IMR-90 (cell line): ENCODE measurements around the gene LRRC4. TPM values are rescaled to one million over a fixed set of nuclear protein-coding genes. Genes with fewer than 3 reads are reported as not detected.

ENCODE experiments used
- ATAC-seq: fragments of 200-7000 bp; cut with Tn5 transposase; 2 replicates; pipeline ENCODE4 v1.9.1; 2020; ENCODE audit warnings: low read depth, mild to moderate bottlenecking, moderate library complexity
- BruUV-seq: library from RNA; stranded (reverse); fragments of 400-500 nt; replicated peaks from 2 replicates; lab custom pipeline; 2021; lab: Mats Ljungman, UMichigan
- CTCF ChIA-PET: fragments of 300-600 bp; formaldehyde crosslinking; extraction: SDS; loops from one replicate; lab custom pipeline; 2021; ENCODE audit warnings: antibody characterized with exemption; lab: Yijun Ruan, JAX
- POLR2A ChIA-PET: fragments of 300-600 bp; sonication (Branson Sonifier 250); formaldehyde crosslinking; loops from one replicate; lab custom pipeline; 2022; ENCODE audit warnings: antibody characterized with exemption; ENCODE audit not compliant: unreplicated experiment; lab: Charles Lee
- DNase-seq: peaks from one replicate; pipeline ENCODE4 v3.0.0; 2013
- H2AFZ ChIP-seq: replicated peaks from 2 replicates; pipeline ENCODE3; 2013; ENCODE audit warnings: low read length, mild to moderate bottlenecking; ENCODE audit not compliant: poor library complexity
- H2AK5ac ChIP-seq: 2 replicates; pipeline ENCODE4 v1.6.1; 2013; ENCODE audit warnings: low read depth, low read length, inconsistent platforms
- H2AK9ac ChIP-seq: replicated peaks from 2 replicates; pipeline ENCODE3; 2013; ENCODE audit warnings: mild to moderate bottlenecking, low read depth, low read length, moderate library complexity; ENCODE audit not compliant: poor library complexity
- H2BK120ac ChIP-seq: 2 replicates; pipeline ENCODE4 v1.6.1; 2013; ENCODE audit warnings: low read depth, low read length, inconsistent platforms
- H2BK15ac ChIP-seq: 3 replicates; pipeline ENCODE4 v1.6.1; 2013; ENCODE audit warnings: low read depth, low read length, inconsistent platforms
- H2BK20ac ChIP-seq: 2 replicates; pipeline ENCODE4 v1.6.1; 2013; ENCODE audit warnings: low read depth, mild to moderate bottlenecking, inconsistent platforms, low read length, moderate library complexity
- H2BK5ac ChIP-seq: 2 replicates; pipeline ENCODE4 v1.6.1; 2013; ENCODE audit warnings: mild to moderate bottlenecking, low read depth, low read length, inconsistent platforms; ENCODE audit not compliant: poor library complexity, severe bottlenecking
- H3K14ac ChIP-seq: replicated peaks from 2 replicates; pipeline ENCODE4 v1.6.1; 2013; ENCODE audit warnings: low read depth, low read length, inconsistent platforms
- H3K18ac ChIP-seq: 2 replicates; pipeline ENCODE4 v1.6.1; 2013; ENCODE audit warnings: low read depth, low read length, control low read depth
- H3K23ac ChIP-seq: 2 replicates; pipeline ENCODE4 v1.6.1; 2013; ENCODE audit warnings: low read depth, low read length, inconsistent platforms
- H3K27ac ChIP-seq: 2 replicates; pipeline ENCODE4 v1.5.1; 2013; ENCODE audit warnings: mild to moderate bottlenecking, control low read depth, low read length; ENCODE audit not compliant: insufficient read depth
- H3K27me3 ChIP-seq: 2 replicates; pipeline ENCODE4 v1.6.1; 2013; ENCODE audit warnings: low read length; ENCODE audit not compliant: control insufficient read depth, insufficient read depth
- H3K36me3 ChIP-seq: 2 replicates; pipeline ENCODE4 v1.6.1; 2013; ENCODE audit warnings: low read length, mixed read lengths; ENCODE audit not compliant: control insufficient read depth, insufficient read depth
- H3K4ac ChIP-seq: 2 replicates; pipeline ENCODE4 v1.6.1; 2013; ENCODE audit warnings: low read depth, low read length, inconsistent platforms
- H3K4me1 ChIP-seq: 2 replicates; pipeline ENCODE4 v1.6.1; 2013; ENCODE audit warnings: low read length, mixed read lengths; ENCODE audit not compliant: control insufficient read depth, insufficient read depth
- H3K4me2 ChIP-seq: 2 replicates; pipeline ENCODE4 v1.6.1; 2013; ENCODE audit warnings: low read depth, mild to moderate bottlenecking, control low read depth, low read length, moderate library complexity
- H3K4me3 ChIP-seq: 2 replicates; pipeline ENCODE4 v1.5.1; 2013; ENCODE audit warnings: low read depth, mild to moderate bottlenecking, control low read depth, low read length, moderate library complexity; ENCODE audit not compliant: insufficient read depth
- H3K56ac ChIP-seq: 2 replicates; pipeline ENCODE4 v1.6.1; 2013; ENCODE audit warnings: low read length, inconsistent platforms; ENCODE audit not compliant: insufficient read depth; ENCODE audit errors: extremely low read depth
- H3K79me1 ChIP-seq, 2 experiments: 2 replicates each; pipeline ENCODE4 v1.6.1; 2013; ENCODE audit warnings: low read length in 2 of 2, inconsistent platforms in 1 of 2, low read depth in 1 of 2
- H3K9ac ChIP-seq: 2 replicates; pipeline ENCODE4 v1.6.1; 2013; ENCODE audit warnings: low read depth, low read length, control low read depth
- H3K9me1 ChIP-seq: 2 replicates; pipeline ENCODE4 v1.6.1; 2013; ENCODE audit warnings: low read length, inconsistent platforms; ENCODE audit not compliant: insufficient read depth
- H3K9me3 ChIP-seq: 2 replicates; pipeline ENCODE4 v1.6.1; 2013; ENCODE audit warnings: low read length; ENCODE audit not compliant: control insufficient read depth, insufficient read depth
- H4K20me1 ChIP-seq: 2 replicates; pipeline ENCODE4 v1.6.1; 2013; ENCODE audit warnings: low read length, inconsistent platforms; ENCODE audit not compliant: insufficient read depth
- H4K5ac ChIP-seq: 2 replicates; pipeline ENCODE4 v1.6.1; 2013; ENCODE audit warnings: mild to moderate bottlenecking, low read depth, low read length, control low read depth
- H4K8ac ChIP-seq, 2 experiments: 2 replicates each; pipeline ENCODE4 v1.6.1; 2013; ENCODE audit warnings: low read depth in 2 of 2, low read length in 2 of 2, control low read depth in 1 of 2, inconsistent platforms in 1 of 2
- H4K91ac ChIP-seq: 2 replicates; pipeline ENCODE4 v1.6.1; 2013; ENCODE audit warnings: low read depth, low read length, inconsistent platforms; ENCODE audit not compliant: insufficient read depth
- BHLHE40 ChIP-seq: fragments of 150-350 bp; IDR thresholded peaks from 2 replicates; pipeline ENCODE4 v1.6.1; 2016; ENCODE audit warnings: mild to moderate bottlenecking, low read depth, low read length
- CTCF ChIP-seq: conservative IDR thresholded peaks from 2 replicates; pipeline ENCODE4 v1.5.1; 2012; ENCODE audit warnings: mild to moderate bottlenecking, low read depth, low read length, improper control_type of control experiment
- ELK1 ChIP-seq: fragments of 150-350 bp; IDR thresholded peaks from 2 replicates; pipeline ENCODE4 v1.6.1; 2016; ENCODE audit warnings: low read depth, mild to moderate bottlenecking, low read length, moderate library complexity, borderline replicate concordance
- MAFK ChIP-seq: IDR thresholded peaks from 2 replicates; pipeline ENCODE4 v1.6.1; 2012; ENCODE audit warnings: low read depth, low read length, improper control_type of control experiment
- MAZ ChIP-seq: IDR thresholded peaks from 2 replicates; pipeline ENCODE4 v1.6.1; 2012; ENCODE audit warnings: low read depth, mild to moderate bottlenecking, low read length, improper control_type of control experiment, moderate library complexity, borderline replicate concordance
- MXI1 ChIP-seq: IDR thresholded peaks from 2 replicates; pipeline ENCODE4 v1.6.1; 2012; ENCODE audit warnings: low read depth, mild to moderate bottlenecking, low read length, moderate library complexity, borderline replicate concordance
- NFE2L2 ChIP-seq: fragments of 150-350 bp; IDR thresholded peaks from 2 replicates; pipeline ENCODE4 v1.6.1; 2016; ENCODE audit warnings: low read depth, mild to moderate bottlenecking, low read length
- POLR2A ChIP-seq: IDR thresholded peaks from 2 replicates; pipeline ENCODE4 v1.6.1; 2012; ENCODE audit warnings: mild to moderate bottlenecking, low read depth, low read length
- RCOR1 ChIP-seq: IDR thresholded peaks from 2 replicates; pipeline ENCODE4 v1.6.1; 2012; ENCODE audit warnings: mild to moderate bottlenecking, low read length, improper control_type of control experiment; ENCODE audit not compliant: insufficient replicate concordance
- RFX5 ChIP-seq: IDR thresholded peaks from 2 replicates; pipeline ENCODE4 v1.8.0; 2012; ENCODE audit warnings: low read depth, mild to moderate bottlenecking, low read length, moderate library complexity
- SMC3 ChIP-seq: fragments of 150-350 bp; IDR thresholded peaks from 2 replicates; pipeline ENCODE4 v1.6.1; 2016; ENCODE audit warnings: low read depth, mild to moderate bottlenecking, antibody characterized with exemption, low read length, moderate library complexity
- WGBS, 2 experiments: methylation state at CpG; one replicate each; pipeline versions ENCODE4 v1.1.5 to v1.1.7; 2013; ENCODE audit warnings: missing lambda C conversion rate in 2 of 2; ENCODE audit not compliant: insufficient read length in 1 of 2; ENCODE audit errors: extremely low coverage in 2 of 2; 5-methylcytosine and 5-hydroxymethylcytosine counted together
- dilution Hi-C: fragments of 300-500 bp; cut with HindIII; formaldehyde crosslinking; loops from one replicate; pipeline ENCODE4 v1.14.3; 2018; ENCODE audit warnings: low sequenced_read_pairs; ENCODE audit not compliant: unreplicated experiment
- in situ Hi-C: fragments of 300-500 bp; cut with MboI; formaldehyde crosslinking; loops from 3 replicates; pipeline ENCODE4 v1.14.3; 2019; ENCODE audit warnings: low sequenced_read_pairs, inconsistent platforms, mixed read lengths
- intact Hi-C: fragments of 100-400 bp; cut with micrococcal nuclease; formaldehyde crosslinking; loops from 2 replicates; pipeline ENCODE4 v1.10.0; 2022
- polyA plus RNA-seq, 3 experiments: library from polyadenylated mRNA; depleted of rRNA; stranded (reverse); fragments of >200 nt; gene quantifications; 2 replicates each; pipeline ENCODE4 v1.2.3, GENCODE V29; 2012; ENCODE audit warnings: low replicate concordance in 1 of 3
- total RNA-seq: library from RNA; depleted of rRNA; stranded (reverse); fragments of >200 nt; gene quantifications from 2 replicates; pipeline ENCODE4 v1.2.3, GENCODE V29; 2012
- TF ChIP-seq, protein P1 (sequence below): fragments of 150-350 bp; IDR thresholded peaks from 2 replicates; pipeline ENCODE4 v1.6.1; 2017; ENCODE audit warnings: mild to moderate bottlenecking, antibody characterized with exemption, low read length, low read depth

LRRC4 gene
- total and polyA plus RNA-seq, 2 of the 4 experiments (the other 2 are of a cell fraction): 0.54 to 0.55 TPM

GRCh38 chr7:128053991-128054390, 22.8 kb upstream of the LRRC4 start:
- POLR2A ChIA-PET: no interaction called here
- H3K4me3 ChIP-seq: no peak overlapping the region
- H2AK5ac ChIP-seq: no peak overlapping the region
- H2BK20ac ChIP-seq: no peak overlapping the region
- 100% methylated on average over 3 of the region's 5 CpGs; no CpG with 5 or more reads in 1 of the 2 experiments for WGBS, 2 experiments
- no peak overlapping the region for H2BK15ac ChIP-seq
- H4K5ac ChIP-seq: no peak overlapping the region
- no peaks in the 10 kb centered on the region for H3K27me3 ChIP-seq
- no peak overlapping the region for H3K18ac ChIP-seq
- H3K4me2 ChIP-seq: no peak overlapping the region
- no peak overlapping the region for H2BK5ac ChIP-seq
- H3K23ac ChIP-seq: no peak overlapping the region
- no peak overlapping the region for H2AK9ac ChIP-seq
- H3K9me1 ChIP-seq: peaks cover 32% of the 10 kb centered on the region
- no peak overlapping the region for H3K56ac ChIP-seq
- H3K4me1 ChIP-seq: peaks cover 19% of the 10 kb centered on the region
- DNase-seq (no peak), ATAC-seq (no peak)
- H3K36me3 ChIP-seq: peaks cover 5% of the 10 kb centered on the region
- CTCF ChIA-PET: no interaction called here
- no peak overlapping the region for H3K14ac ChIP-seq
- H3K27ac ChIP-seq: no peak overlapping the region
- TF ChIP-seq MXI1 (no peak), MAZ (no peak), RCOR1 (no peak), MAFK (no peak), BHLHE40 (no peak), CTCF (no peak), SMC3 (no peak), POLR2A (no peak), ELK1 (no peak), NFE2L2 (no peak), RFX5 (no peak)
- TF ChIP-seq, protein P1, sequence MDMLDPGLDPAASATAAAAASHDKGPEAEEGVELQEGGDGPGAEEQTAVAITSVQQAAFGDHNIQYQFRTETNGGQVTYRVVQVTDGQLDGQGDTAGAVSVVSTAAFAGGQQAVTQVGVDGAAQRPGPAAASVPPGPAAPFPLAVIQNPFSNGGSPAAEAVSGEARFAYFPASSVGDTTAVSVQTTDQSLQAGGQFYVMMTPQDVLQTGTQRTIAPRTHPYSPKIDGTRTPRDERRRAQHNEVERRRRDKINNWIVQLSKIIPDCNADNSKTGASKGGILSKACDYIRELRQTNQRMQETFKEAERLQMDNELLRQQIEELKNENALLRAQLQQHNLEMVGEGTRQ: no peak
- BruUV-seq: no TSS peak
- in situ Hi-C loops (loop anchor here (25.0 kb wide), 1 partner anchor 342 kb away; no protein-coding TSS in a partner anchor), dilution Hi-C loops (no loop called here), intact Hi-C loops (no loop called here)
- H3K9ac ChIP-seq: no peak overlapping the region
- H3K79me1 ChIP-seq: peaks cover 25 to 60% of the 10 kb centered on the region in 2 experiments
- H2AFZ ChIP-seq: no peak overlapping the region
- no peak overlapping the region for H2BK120ac ChIP-seq
- no peak overlapping the region for H3K4ac ChIP-seq
- peaks cover 47% of the 10 kb centered on the region for H4K20me1 ChIP-seq
- H3K9me3 ChIP-seq: no peaks in the 10 kb centered on the region
- H4K91ac ChIP-seq: no peak overlapping the region
- no peak overlapping the region for H4K8ac ChIP-seq
